MCF 10A (cell line): Measurements from ENCODE around the gene PCAT7. TPM values are rescaled to one million over a fixed set of nuclear protein-coding genes. Genes with fewer than 3 reads are reported as not detected.

Experiments used
- BruUV-seq: library from RNA; stranded (reverse); fragments of 400-500 nt; replicated peaks from 2 replicates; lab custom pipeline; 2021; lab: Mats Ljungman, UMichigan
- CTCF ChIA-PET: fragments of 300-600 bp; sonication (Branson Sonifier 250); formaldehyde crosslinking; extraction: SDS; loops from one replicate; lab custom pipeline; 2021; ENCODE audit warnings: antibody characterized with exemption, inconsistent platforms; lab: Yijun Ruan, JAX
- POLR2A ChIA-PET: fragments of 300-600, 350-650 bp; sonication (Branson Sonifier 250); formaldehyde crosslinking; extraction: SDS; loops from one replicate; lab custom pipeline; 2020; ENCODE audit warnings: antibody characterized with exemption, inconsistent platforms; lab: Yijun Ruan, JAX
- DNase-seq: peaks from one replicate; pipeline ENCODE4 v3.0.0-alpha.2; 2018; ENCODE audit not compliant: unreplicated experiment
- H3K27ac Mint-ChIP-seq: one replicate; pipeline ENCODE4 v1.8.0; 2022; ENCODE audit warnings: mild to moderate bottlenecking, low read depth, mixed read lengths; ENCODE audit not compliant: unreplicated experiment
- H3K27me3 Mint-ChIP-seq: one replicate; pipeline ENCODE4 v1.8.0; 2022; ENCODE audit warnings: mixed read lengths; ENCODE audit not compliant: insufficient read depth, unreplicated experiment
- H3K36me3 Mint-ChIP-seq: one replicate; pipeline ENCODE4 v1.8.0; 2022; ENCODE audit warnings: mild to moderate bottlenecking, moderate library complexity, mixed read lengths; ENCODE audit not compliant: insufficient read depth, unreplicated experiment
- H3K4me1 Mint-ChIP-seq: one replicate; pipeline ENCODE4 v1.8.0; 2022; ENCODE audit warnings: mixed read lengths; ENCODE audit not compliant: insufficient read depth, unreplicated experiment
- H3K4me3 Mint-ChIP-seq: one replicate; pipeline ENCODE4 v1.8.0; 2022; ENCODE audit warnings: mild to moderate bottlenecking, moderate library complexity, mixed read lengths; ENCODE audit not compliant: unreplicated experiment
- H3K9me3 Mint-ChIP-seq: one replicate; pipeline ENCODE4 v1.8.0; 2022; ENCODE audit warnings: mixed read lengths; ENCODE audit not compliant: unreplicated experiment
- intact Hi-C: fragments of 100-400 bp; cut with micrococcal nuclease; formaldehyde crosslinking; loops from 2 replicates; pipeline ENCODE4 v1.14.1; 2022
- total RNA-seq: library from RNA; stranded (reverse); gene quantifications from 2 replicates; pipeline ENCODE4 v1.2.3, GENCODE V29; 2022
- TF ChIP-seq, protein P1 (sequence below): fragments of 200-600 bp; IDR thresholded peaks from one replicate; pipeline ENCODE4 v1.8.0; 2022; ENCODE audit warnings: antibody characterized with exemption, mild to moderate bottlenecking; ENCODE audit not compliant: unreplicated experiment

PCAT7 gene
- total RNA-seq, 1 experiment from 2014 or later: not detected

DNA sequence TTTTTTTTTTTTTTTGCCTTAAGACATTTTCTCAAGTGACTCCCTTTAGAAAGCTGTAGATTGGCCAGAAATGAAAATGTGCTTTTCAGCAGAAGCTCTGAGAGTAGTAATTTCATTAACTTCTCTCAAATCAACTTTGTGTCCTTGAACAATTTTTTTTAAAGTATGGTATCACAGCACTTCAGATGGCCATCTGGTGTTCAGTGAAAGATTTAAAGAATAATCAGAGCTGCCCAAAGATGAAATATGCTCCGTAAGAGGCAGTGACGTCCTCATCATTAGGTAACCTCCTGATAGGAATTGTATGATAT, 43.0 kb upstream of the PCAT7 start:
- H3K9me3 Mint-ChIP-seq: no peaks in the 10 kb centered on the region
- H3K4me1 Mint-ChIP-seq: no peaks in the 10 kb centered on the region
- POLR2A ChIA-PET: no interaction called here
- H3K36me3 Mint-ChIP-seq: peaks cover 6% of the 10 kb centered on the region
- H3K4me3 Mint-ChIP-seq: no peak overlapping the region
- intact Hi-C loops: no loop called here
- CTCF ChIA-PET: interaction anchor here (0.6 kb wide), 2 partner anchors 477 to 656 kb away, joined by 3 read pairs; no protein-coding TSS in a partner anchor
- TF ChIP-seq, protein P1, sequence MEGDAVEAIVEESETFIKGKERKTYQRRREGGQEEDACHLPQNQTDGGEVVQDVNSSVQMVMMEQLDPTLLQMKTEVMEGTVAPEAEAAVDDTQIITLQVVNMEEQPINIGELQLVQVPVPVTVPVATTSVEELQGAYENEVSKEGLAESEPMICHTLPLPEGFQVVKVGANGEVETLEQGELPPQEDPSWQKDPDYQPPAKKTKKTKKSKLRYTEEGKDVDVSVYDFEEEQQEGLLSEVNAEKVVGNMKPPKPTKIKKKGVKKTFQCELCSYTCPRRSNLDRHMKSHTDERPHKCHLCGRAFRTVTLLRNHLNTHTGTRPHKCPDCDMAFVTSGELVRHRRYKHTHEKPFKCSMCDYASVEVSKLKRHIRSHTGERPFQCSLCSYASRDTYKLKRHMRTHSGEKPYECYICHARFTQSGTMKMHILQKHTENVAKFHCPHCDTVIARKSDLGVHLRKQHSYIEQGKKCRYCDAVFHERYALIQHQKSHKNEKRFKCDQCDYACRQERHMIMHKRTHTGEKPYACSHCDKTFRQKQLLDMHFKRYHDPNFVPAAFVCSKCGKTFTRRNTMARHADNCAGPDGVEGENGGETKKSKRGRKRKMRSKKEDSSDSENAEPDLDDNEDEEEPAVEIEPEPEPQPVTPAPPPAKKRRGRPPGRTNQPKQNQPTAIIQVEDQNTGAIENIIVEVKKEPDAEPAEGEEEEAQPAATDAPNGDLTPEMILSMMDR: no peak
- H3K27ac Mint-ChIP-seq: no peak overlapping the region
- no peak for DNase-seq
- BruUV-seq: no TSS peak
- H3K27me3 Mint-ChIP-seq: peaks cover 12% of the 10 kb centered on the region

DNA sequence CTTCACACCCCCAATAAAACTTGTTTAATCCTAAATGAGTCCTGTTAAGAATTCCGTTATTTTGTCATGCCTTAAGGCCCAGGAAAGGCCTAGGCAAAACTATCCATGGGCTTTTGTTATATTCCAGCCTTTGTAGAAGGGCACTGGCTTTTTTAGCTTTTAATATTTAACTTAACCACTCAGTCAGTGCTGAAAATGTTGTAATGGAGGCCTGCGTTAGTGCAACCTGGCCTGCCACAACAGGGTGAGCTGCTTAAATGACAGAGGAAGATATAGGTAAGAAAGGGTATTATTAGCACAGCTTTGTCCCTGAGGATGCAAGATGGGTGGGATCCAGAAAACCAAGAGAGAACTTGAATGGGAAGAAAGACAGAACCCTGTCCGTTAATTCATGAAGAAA, 40.2 kb upstream of the PCAT7 start:
- H3K27me3 Mint-ChIP-seq: peaks cover 9% of the 10 kb centered on the region
- ChIA-PET POLR2A (no interaction called here), CTCF (interaction anchor here (1.5 kb wide), 1 partner anchor 653 kb away, joined by 3 read pairs; no protein-coding TSS in a partner anchor)
- BruUV-seq: no TSS peak
- H3K4me1 Mint-ChIP-seq: no peaks in the 10 kb centered on the region
- TF ChIP-seq, protein P1: no peak
- H3K36me3 Mint-ChIP-seq: no peaks in the 10 kb centered on the region
- intact Hi-C loops: no loop called here
- no peak overlapping the region for H3K27ac Mint-ChIP-seq
- H3K9me3 Mint-ChIP-seq: no peaks in the 10 kb centered on the region
- no peak overlapping the region for H3K4me3 Mint-ChIP-seq
- DNase-seq: no peak

DNA sequence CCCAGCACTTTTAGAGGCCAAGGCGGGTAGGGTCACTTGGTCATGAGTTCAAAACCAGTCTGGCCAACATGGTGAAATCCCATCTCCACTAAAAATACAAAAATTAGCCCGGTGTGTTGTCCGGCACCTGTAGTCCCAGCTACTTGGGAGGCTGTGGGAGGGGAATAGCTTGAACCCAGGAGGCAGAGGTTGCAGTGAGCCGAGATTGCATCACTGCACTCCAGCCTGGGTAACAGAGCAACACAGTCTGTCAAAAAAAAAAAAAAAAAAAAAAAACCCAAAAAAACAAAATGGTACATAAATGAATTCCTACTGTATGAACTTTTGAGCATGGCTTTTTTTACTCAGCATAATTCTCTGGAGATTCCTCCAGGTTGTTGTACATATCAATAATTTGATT, 37.6 kb upstream of the PCAT7 start:
- no peak overlapping the region for H3K27ac Mint-ChIP-seq
- ChIA-PET POLR2A (no interaction called here), CTCF (no interaction called here)
- H3K4me3 Mint-ChIP-seq: no peak overlapping the region
- BruUV-seq: no TSS peak
- H3K9me3 Mint-ChIP-seq: no peaks in the 10 kb centered on the region
- intact Hi-C loops: no loop called here
- TF ChIP-seq, protein P1: no peak
- no peaks in the 10 kb centered on the region for H3K4me1 Mint-ChIP-seq
- H3K36me3 Mint-ChIP-seq: no peaks in the 10 kb centered on the region
- no peaks in the 10 kb centered on the region for H3K27me3 Mint-ChIP-seq
- no peak for DNase-seq

DNA sequence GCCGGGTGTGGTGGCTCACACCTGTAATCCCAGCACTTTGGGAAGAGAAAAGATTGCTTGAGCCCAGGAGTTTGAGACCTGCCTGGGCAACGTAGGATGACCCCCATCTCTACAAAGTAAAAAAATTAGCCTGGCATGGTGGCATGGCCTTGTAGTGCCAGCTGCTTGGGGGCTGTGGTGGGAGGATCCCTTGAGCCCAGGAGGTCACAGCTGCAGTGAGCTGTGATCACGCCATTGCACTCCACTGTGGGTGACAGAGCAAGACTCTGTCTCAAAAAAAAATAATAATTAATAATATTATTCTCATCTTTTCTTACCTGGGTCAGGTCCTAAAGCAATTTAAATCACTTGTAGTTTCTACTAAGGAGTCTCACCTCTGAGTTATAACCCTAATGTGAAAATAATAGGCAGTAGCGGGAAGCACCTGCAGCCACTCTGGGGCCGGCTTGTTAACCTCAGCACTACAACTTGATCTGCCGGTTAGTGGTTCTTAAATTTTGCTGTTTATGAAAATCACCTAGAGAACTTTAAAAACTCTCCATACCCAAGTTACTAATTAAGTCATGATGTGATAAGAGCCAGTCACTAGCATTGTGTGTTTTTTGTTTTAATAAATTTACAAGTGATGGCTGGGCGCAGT, 29.4 kb upstream of the PCAT7 start:
- no peaks in the 10 kb centered on the region for H3K9me3 Mint-ChIP-seq
- DNase-seq: no peak
- no peak overlapping the region for H3K27ac Mint-ChIP-seq
- no peaks in the 10 kb centered on the region for H3K4me1 Mint-ChIP-seq
- no TSS peak for BruUV-seq
- TF ChIP-seq, protein P1: no peak
- peaks cover 10% of the 10 kb centered on the region for H3K27me3 Mint-ChIP-seq
- POLR2A ChIA-PET: interaction anchor here (0.7 kb wide), 1 partner anchor 26 kb away, joined by 3 read pairs; no protein-coding TSS in a partner anchor
- no peak overlapping the region for H3K4me3 Mint-ChIP-seq
- CTCF ChIA-PET: no interaction called here
- intact Hi-C loops: no loop called here
- H3K36me3 Mint-ChIP-seq: no peaks in the 10 kb centered on the region
